GM12874 (cell line): ENCODE results near the gene TBC1D1.

Source experiments
- CTCF ChIP-seq: IDR thresholded peaks from 2 replicates; pipeline ENCODE4 v1.5.1; 2011; ENCODE audit warnings: low read depth, mild to moderate bottlenecking, control low read depth, low read length, moderate library complexity; ENCODE audit not compliant: insufficient read depth

The TBC1D1 gene

DNA sequence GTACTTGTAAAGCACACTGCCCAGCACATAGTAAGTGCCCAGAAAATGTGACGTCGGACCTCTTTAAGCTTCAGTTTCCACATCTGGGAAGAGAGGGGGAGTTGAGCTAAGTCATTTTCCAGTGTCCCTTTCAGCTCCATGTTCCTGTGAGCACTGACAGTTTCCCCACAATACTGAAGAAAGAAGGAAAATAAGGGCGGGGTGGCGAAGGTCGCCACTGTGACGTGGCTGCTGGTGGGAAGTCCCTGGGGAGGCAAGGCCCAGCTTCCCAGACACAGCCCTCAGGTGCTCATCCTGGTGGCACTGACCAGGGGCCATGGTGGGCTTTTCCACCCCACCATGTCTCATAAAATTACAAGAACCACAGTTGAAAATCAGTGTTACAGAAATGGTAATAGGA lies 191.1 kb downstream of the TBC1D1 start:
- TF ChIP-seq CTCF: no peak

- TF ChIP-seq CTCF: no peak
Observed at GRCh38 chr4:38082424-38083385, 191.8 kb downstream of the TBC1D1 start.

DNA sequence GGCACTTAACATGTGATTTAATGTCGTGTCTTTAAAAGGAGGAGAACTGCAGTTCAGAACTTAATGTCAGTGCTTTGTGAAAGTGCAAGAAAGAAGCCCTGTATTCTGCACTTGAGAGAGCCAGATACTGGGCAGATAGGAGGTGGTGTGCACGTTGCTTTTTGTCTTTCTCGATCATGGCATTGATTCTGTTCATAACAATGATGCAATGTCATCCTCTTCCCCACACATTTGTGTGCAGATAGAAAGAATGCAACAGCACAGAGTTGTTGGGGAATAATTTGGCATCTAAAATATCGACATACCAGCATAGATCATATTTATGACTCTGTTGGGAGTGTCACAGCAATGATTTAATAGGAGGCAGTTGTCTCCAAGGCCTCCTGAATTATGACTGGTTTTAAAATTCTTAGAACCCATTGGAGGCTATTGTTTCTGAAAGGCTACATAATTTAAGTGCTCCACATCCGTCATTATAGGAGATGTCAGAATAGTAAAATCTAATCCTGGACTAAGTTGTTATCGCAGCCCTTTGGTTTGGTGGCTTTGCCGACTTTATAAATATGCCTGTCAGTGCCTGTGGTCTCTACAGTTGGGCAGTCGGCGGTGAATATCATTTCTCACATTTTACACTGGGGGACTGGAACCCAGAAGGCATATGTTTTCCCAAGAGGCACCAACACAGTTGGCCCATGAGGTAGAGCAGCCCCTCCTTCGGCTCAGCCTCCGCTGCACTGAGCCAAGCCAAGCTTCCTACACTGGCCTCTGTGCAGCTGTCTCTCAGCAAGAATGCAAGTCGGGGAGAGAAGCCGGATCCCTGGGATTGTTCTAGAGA lies 194.2 kb downstream of the TBC1D1 start:
- no peak for TF ChIP-seq CTCF

DNA sequence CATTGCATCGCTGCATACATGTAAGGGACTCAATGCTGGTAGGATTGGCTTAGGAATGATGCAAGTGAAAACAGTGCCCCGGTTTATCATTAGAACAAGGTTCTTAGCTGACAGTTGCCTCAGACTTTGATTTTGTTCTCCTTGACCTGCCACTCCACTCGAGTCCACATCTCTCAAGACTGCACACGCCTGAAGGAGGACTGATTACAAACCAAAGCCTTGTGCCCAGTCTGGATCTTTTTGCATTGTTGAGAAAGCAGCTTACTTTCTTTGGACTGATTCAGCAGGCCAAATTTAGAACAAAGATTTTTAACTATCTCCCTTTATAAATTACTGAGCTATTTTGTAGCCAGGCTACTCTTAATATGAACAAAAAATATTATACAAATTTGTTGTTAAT lies 194.9 kb downstream of the TBC1D1 start:
- TF ChIP-seq CTCF: no peak

GRCh38 chr4:38086151-38086848 lies 195.4 kb downstream of the TBC1D1 start:
- no peak for TF ChIP-seq CTCF

DNA sequence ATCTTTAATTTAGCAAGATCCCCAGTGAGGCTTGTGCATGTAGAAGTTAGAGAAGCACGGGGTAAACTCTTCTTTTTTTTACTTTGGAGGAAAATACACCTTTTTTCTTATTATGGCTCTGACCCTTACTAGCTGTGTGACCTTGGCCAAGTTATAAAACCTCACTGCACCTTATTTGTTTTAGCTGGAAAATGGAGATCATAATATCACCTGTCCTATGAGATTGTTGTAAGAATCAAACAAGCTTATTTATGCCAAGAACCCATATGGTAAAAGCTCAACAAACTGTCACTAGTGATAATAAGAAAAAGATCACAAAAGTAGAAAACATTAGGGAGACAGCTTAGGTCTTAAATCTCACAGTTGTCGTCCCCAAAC lies 196.0 kb downstream of the TBC1D1 start:
- no peak for TF ChIP-seq CTCF

- TF ChIP-seq CTCF: no peak
Observed at GRCh38 chr4:38088321-38088720, 197.4 kb downstream of the TBC1D1 start.
